D721Med (cell line): ENCODE results near the gene HACD2.

Experiments
- DNase-seq: peaks from one replicate; pipeline ENCODE4 v3.0.0; 2011; ENCODE audit warnings: low spot score; ENCODE audit not compliant: insufficient read length
- FAIRE-seq: peaks from 2 replicates; lab custom pipeline; 2011; peaks lifted over from hg19 to GRCh38; lab: Jason Lieb, UNC
- CTCF ChIP-seq: IDR thresholded peaks from 2 replicates; pipeline ENCODE4 v1.5.1; 2012; ENCODE audit warnings: mild to moderate bottlenecking, control low read depth; ENCODE audit not compliant: insufficient read depth; ENCODE audit errors: missing control alignments

The HACD2 gene

GRCh38 chr3:123444023-123444422 is 140.8 kb downstream of the HACD2 start:
- DNase-seq (no peak), FAIRE-seq (no peak)
- TF ChIP-seq CTCF, result no peak

DNA sequence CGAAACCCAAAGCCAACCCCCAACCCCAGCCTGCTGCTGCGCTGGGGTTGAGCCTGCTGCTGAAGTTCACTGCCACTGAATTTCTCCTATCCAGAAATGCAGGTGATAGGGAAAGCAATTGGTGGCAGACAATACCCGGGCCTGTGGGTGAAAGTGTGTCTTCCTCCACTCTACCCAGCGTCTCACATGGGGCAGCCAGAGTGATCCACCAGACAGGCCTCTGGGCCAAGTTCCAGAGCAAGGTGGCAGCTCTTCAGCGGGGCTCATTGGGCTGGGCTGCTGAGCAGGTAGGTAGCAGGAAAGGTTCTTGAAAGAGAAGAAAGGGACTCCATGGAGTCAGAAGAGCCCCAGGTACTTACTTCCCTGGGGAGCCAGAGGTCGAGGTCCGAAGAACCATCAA is 141.9 kb downstream of the HACD2 start:
- no peak for FAIRE-seq
- DNase-seq, result no peak
- no peak for TF ChIP-seq CTCF

GRCh38 chr3:123442125-123442524 is 142.7 kb downstream of the HACD2 start:
- FAIRE-seq, result no peak
- no peak for TF ChIP-seq CTCF
- no peak for DNase-seq
